Activated CD8-positive, alpha-beta T cell treated with anti-CD3 and anti-CD28 coated beads for 36 hours (primary cell): ENCODE measurements around the gene LIN28B. TPM values are rescaled to one million over a fixed set of nuclear protein-coding genes. Genes with fewer than 3 reads are reported as not detected.
"Not testable (repeated sequence)": the region's sequence is repeated elsewhere in the genome, so short reads cannot be mapped to it uniquely, and the experiment has no call there.

ENCODE experiments used
- ATAC-seq: fragments of 200-7000 bp; cut with Tn5 transposase; one replicate; pipeline ENCODE4 v1.10.0; 2021; ENCODE audit warnings: mild to moderate bottlenecking, moderate library complexity
- CTCF ChIA-PET: fragments of 350-600 bp; sonication (Branson Sonifier 250); formaldehyde crosslinking; loops from one replicate; lab custom pipeline; 2021; ENCODE audit warnings: antibody characterized with exemption; lab: Charles Lee
- POLR2A ChIA-PET: fragments of 350-600 bp; sonication (Branson Sonifier 250); formaldehyde crosslinking; loops from one replicate; lab custom pipeline; 2021; ENCODE audit warnings: antibody characterized with exemption; lab: Charles Lee
- DNase-seq: peaks from one replicate; pipeline ENCODE4 v3.0.0-alpha.2; 2020
- H3K27ac Mint-ChIP-seq: one replicate; pipeline ENCODE4 v1.8.0; 2021; ENCODE audit warnings: mild to moderate bottlenecking, mixed read lengths
- H3K27me3 Mint-ChIP-seq: one replicate; pipeline ENCODE4 v1.8.0; 2021; ENCODE audit warnings: mixed read lengths
- H3K36me3 Mint-ChIP-seq: one replicate; pipeline ENCODE4 v1.8.0; 2021; ENCODE audit warnings: low read depth, mixed read lengths
- H3K4me1 Mint-ChIP-seq: one replicate; pipeline ENCODE4 v1.8.0; 2021; ENCODE audit warnings: low read depth, mixed read lengths
- H3K4me3 Mint-ChIP-seq: one replicate; pipeline ENCODE4 v1.8.0; 2021; ENCODE audit warnings: mild to moderate bottlenecking, moderate library complexity, mixed read lengths
- H3K9me3 Mint-ChIP-seq: one replicate; pipeline ENCODE4 v1.8.0; 2021; ENCODE audit warnings: mixed read lengths
- CTCF ChIP-seq: fragments of 200-600 bp; IDR thresholded peaks from one replicate; pipeline ENCODE4 v1.8.0; 2022; ENCODE audit warnings: antibody characterized with exemption, mild to moderate bottlenecking
- intact Hi-C: fragments of 100-400 bp; cut with micrococcal nuclease; formaldehyde crosslinking; loops from one replicate; pipeline ENCODE4 v1.10.0; 2022
- total RNA-seq, 2 experiments: library from RNA; stranded (reverse); gene quantifications; one replicate each; pipeline ENCODE4 v1.2.3, GENCODE V29; 2021

LIN28B gene
- total RNA-seq, 2 experiments from 2014 or later = not detected

- no peaks in the 10 kb centered on the region for H3K36me3 Mint-ChIP-seq
- no peak overlapping the region for H3K27ac Mint-ChIP-seq
- no peaks in the 10 kb centered on the region for H3K4me1 Mint-ChIP-seq
- ATAC-seq (no peak), DNase-seq (no peak)
- H3K27me3 Mint-ChIP-seq = peaks cover 4% of the 10 kb centered on the region
- no peak overlapping the region for H3K4me3 Mint-ChIP-seq
- CTCF ChIA-PET = interaction anchor here (0.6 to 4.5 kb wide), 3 partner anchors 11 to 182 kb away, joined by 3 to 39 read pairs (median 4); no protein-coding TSS in a partner anchor
- POLR2A ChIA-PET = no interaction called here
- no peak for TF ChIP-seq CTCF
- H3K9me3 Mint-ChIP-seq = no peaks in the 10 kb centered on the region
- intact Hi-C loops = loop anchor here (10.0 kb wide), 1 partner anchor 124 kb away; the partner anchor contains the start of gene LIN28B
Observed at GRCh38 chr6:105078386-105078708, 121.4 kb downstream of the LIN28B start.

GRCh38 chr6:105080279-105080678 lies 123.4 kb downstream of the LIN28B start:
- Mint-ChIP-seq H3K27ac (no peak overlapping the region), H3K4me1 (no peaks in the 10 kb centered on the region), H3K36me3 (no peaks in the 10 kb centered on the region), H3K4me3 (no peak overlapping the region), H3K27me3 (peaks cover 3% of the 10 kb centered on the region), H3K9me3 (no peaks in the 10 kb centered on the region)
- ChIA-PET CTCF (interaction anchor here (1.4 to 4.5 kb wide), 4 partner anchors 9 to 397 kb away, joined by 3 to 39 read pairs (median 4); partner anchors contain the start of gene PREP), POLR2A (no interaction called here)
- no peak for ATAC-seq
- TF ChIP-seq CTCF = no peak
- no peak for DNase-seq
- intact Hi-C loops = no loop called here

- DNase-seq, H3K36me3 Mint-ChIP-seq, H3K27me3 Mint-ChIP-seq, H3K9me3 Mint-ChIP-seq, H3K27ac Mint-ChIP-seq, H3K4me3 Mint-ChIP-seq, intact Hi-C loops, ATAC-seq, POLR2A ChIA-PET, CTCF ChIA-PET, H3K4me1 Mint-ChIP-seq: not testable (repeated sequence)
Observed at GRCh38 chr6:105081662-105082061, 124.8 kb downstream of the LIN28B start.

- intact Hi-C loops = loop anchor here (1.0 to 5.0 kb wide), 2 partner anchors 315 to 337 kb away; partner anchors contain the start of gene PREP
- CTCF ChIA-PET = interaction anchor here (0.7 to 3.8 kb wide), 45 partner anchors 9 to 640 kb away, joined by 3 to 39 read pairs (median 4); partner anchors contain the start of gene PREP
- Mint-ChIP-seq H3K9me3 (no peaks in the 10 kb centered on the region), H3K36me3 (no peaks in the 10 kb centered on the region), H3K27ac (no peak overlapping the region), H3K4me1 (no peaks in the 10 kb centered on the region), H3K27me3 (peaks cover 4% of the 10 kb centered on the region), H3K4me3 (no peak overlapping the region)
- peak; percentile 49 for DNase-seq
- ATAC-seq = peak; percentile 30
- POLR2A ChIA-PET = no interaction called here
- peak; percentile 93 for TF ChIP-seq CTCF
Observed at GRCh38 chr6:105087571-105088211, 130.8 kb downstream of the LIN28B start.

- intact Hi-C loops = no loop called here
- TF ChIP-seq CTCF = no peak
- H3K36me3 Mint-ChIP-seq = no peaks in the 10 kb centered on the region
- CTCF ChIA-PET = interaction anchor here (0.9 to 3.8 kb wide), 3 partner anchors 13 to 340 kb away, joined by 3 to 39 read pairs (median 3); no protein-coding TSS in a partner anchor
- H3K27ac Mint-ChIP-seq = no peak overlapping the region
- POLR2A ChIA-PET = no interaction called here
- H3K27me3 Mint-ChIP-seq = peaks cover 2% of the 10 kb centered on the region
- H3K4me3 Mint-ChIP-seq = no peak overlapping the region
- no peak for DNase-seq
- H3K9me3 Mint-ChIP-seq = no peaks in the 10 kb centered on the region
- H3K4me1 Mint-ChIP-seq = no peaks in the 10 kb centered on the region
- no peak for ATAC-seq
Observed at GRCh38 chr6:105091140-105091829, 134.4 kb downstream of the LIN28B start.
